CD4-positive, alpha-beta T cell (primary cell): ENCODE data around the gene NEO1. TPM values are rescaled to one million over a fixed set of nuclear protein-coding genes. Genes with fewer than 3 reads are reported as not detected.

Experiments used
- ATAC-seq: fragments of 200-7000 bp; cut with Tn5 transposase; one replicate; pipeline ENCODE4 v1.10.0; 2022; ENCODE audit warnings: mild to moderate bottlenecking; ENCODE audit not compliant: poor library complexity
- CTCF ChIA-PET: fragments of 350-600 bp; sonication (Branson Sonifier 250); formaldehyde crosslinking; loops from one replicate; lab custom pipeline; 2021; ENCODE audit warnings: antibody characterized with exemption, inconsistent platforms; lab: Charles Lee
- POLR2A ChIA-PET: fragments of 350-600 bp; sonication (Branson Sonifier 250); formaldehyde crosslinking; loops from one replicate; lab custom pipeline; 2021; ENCODE audit warnings: antibody characterized with exemption, inconsistent platforms; lab: Charles Lee
- DNase-seq, 14 experiments: peaks; one replicate each; pipeline ENCODE4 v3.0.0-alpha.2; 2013 to 2020; ENCODE audit warnings: mixed read lengths in 2 of 14
- H3K27ac ChIP-seq, 2 donors: one replicate each; pipeline versions ENCODE4 v1.5.1 to v1.7.0; 2013; ENCODE audit warnings: low read length in 2 of 2, low read depth in 1 of 2, mild to moderate bottlenecking in 1 of 2
- H3K27me3 ChIP-seq, 2 experiments: 1 replicate in 1 of 2; 2 replicates in 1 of 2; pipeline versions ENCODE4 v1.6.1 to v1.7.0; 2013; ENCODE audit warnings: low read length in 2 of 2, control low read depth in 1 of 2, mild to moderate bottlenecking in 1 of 2, moderate library complexity in 1 of 2; ENCODE audit not compliant: insufficient read depth in 2 of 2, control insufficient read depth in 1 of 2
- H3K36me3 ChIP-seq: one replicate; pipeline ENCODE4 v1.6.1; 2013; ENCODE audit warnings: low read length, control low read depth; ENCODE audit not compliant: insufficient read depth
- H3K4me1 ChIP-seq: one replicate; pipeline ENCODE4 v1.6.1; 2013; ENCODE audit warnings: low read length, control low read depth; ENCODE audit not compliant: insufficient read depth
- H3K4me3 ChIP-seq: one replicate; pipeline ENCODE4 v1.5.1; 2013; ENCODE audit warnings: mild to moderate bottlenecking, low read length, moderate library complexity
- H3K9me3 ChIP-seq, 2 experiments: 1 replicate in 1 of 2; 2 replicates in 1 of 2; pipeline versions ENCODE4 v1.6.1 to v1.7.0; 2013; ENCODE audit warnings: low read length in 2 of 2, mild to moderate bottlenecking in 2 of 2, control low read depth in 1 of 2, moderate library complexity in 1 of 2; ENCODE audit not compliant: control insufficient read depth in 1 of 2, insufficient read depth in 1 of 2
- H3K27ac Mint-ChIP-seq: one replicate; pipeline ENCODE4 v1.8.0; 2020; ENCODE audit warnings: mixed read lengths
- H3K27me3 Mint-ChIP-seq: one replicate; pipeline ENCODE4 v1.8.0; 2021; ENCODE audit warnings: mixed read lengths
- H3K36me3 Mint-ChIP-seq: one replicate; pipeline ENCODE4 v1.8.0; 2021; ENCODE audit warnings: low read depth, mixed read lengths
- H3K4me1 Mint-ChIP-seq: one replicate; pipeline ENCODE4 v1.8.0; 2021; ENCODE audit warnings: low read depth, mixed read lengths
- H3K4me3 Mint-ChIP-seq: one replicate; pipeline ENCODE4 v1.8.0; 2020; ENCODE audit warnings: mild to moderate bottlenecking, mixed read lengths
- H3K9me3 Mint-ChIP-seq: one replicate; pipeline ENCODE4 v1.8.0; 2020; ENCODE audit warnings: mixed read lengths
- intact Hi-C, 2 experiments: fragments of 100-400 bp; cut with DNase I in 1 of 2; cut with micrococcal nuclease in 1 of 2; formaldehyde crosslinking; loops; one replicate each; pipeline versions ENCODE4 v1.15.1 to v1.9.0; 2023 to 2025; cut with DNase I, micrococcal nuclease
- total RNA-seq, 174 experiments: library from RNA in 2 of 174; stranded (reverse) in 2 of 174; gene quantifications; one replicate each; pipeline ENCODE4 v1.2.3 and lab custom pipeline; 2021 to 2026
- TF ChIP-seq, protein P1 (sequence below): fragments of 200-600 bp; IDR thresholded peaks from one replicate; pipeline ENCODE4 v1.8.0; 2022; ENCODE audit warnings: antibody characterized with exemption, mild to moderate bottlenecking

NEO1 gene
- total RNA-seq, 2 experiments from 2014 or later = 6.0 to 8.0 TPM

DNA sequence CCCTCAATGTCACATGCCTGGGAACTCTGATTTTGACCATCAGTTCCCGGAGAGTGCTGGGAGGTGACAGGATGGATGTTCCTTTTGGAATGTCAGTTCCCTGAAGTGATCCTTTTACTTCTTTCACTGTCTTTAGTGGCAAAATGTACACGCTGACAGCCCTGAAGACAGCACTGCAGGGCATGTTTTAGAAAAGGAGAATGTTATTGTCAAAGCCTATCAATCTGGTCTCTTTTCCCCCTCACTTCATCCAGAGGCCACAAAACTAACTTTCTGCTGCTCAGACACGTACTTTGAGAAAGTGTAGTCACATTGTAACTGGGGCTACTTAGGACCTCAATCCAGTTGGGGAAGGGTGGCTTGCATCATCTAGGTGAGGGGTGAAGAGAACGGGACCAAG is 14.0 kb upstream of the NEO1 start:
- CTCF ChIA-PET = no interaction called here
- POLR2A ChIA-PET = no interaction called here
- no peak for DNase-seq
- peaks cover 4% of the 10 kb centered on the region for H3K27me3 Mint-ChIP-seq
- H3K4me1 ChIP-seq = no peaks in the 10 kb centered on the region
- H3K27ac Mint-ChIP-seq = no peak overlapping the region
- H3K27ac ChIP-seq = no peak overlapping the region
- intact Hi-C loops = no loop called here
- H3K27me3 ChIP-seq = peaks cover 0 to 3% of the 10 kb centered on the region in 2 experiments
- TF ChIP-seq, protein P1, sequence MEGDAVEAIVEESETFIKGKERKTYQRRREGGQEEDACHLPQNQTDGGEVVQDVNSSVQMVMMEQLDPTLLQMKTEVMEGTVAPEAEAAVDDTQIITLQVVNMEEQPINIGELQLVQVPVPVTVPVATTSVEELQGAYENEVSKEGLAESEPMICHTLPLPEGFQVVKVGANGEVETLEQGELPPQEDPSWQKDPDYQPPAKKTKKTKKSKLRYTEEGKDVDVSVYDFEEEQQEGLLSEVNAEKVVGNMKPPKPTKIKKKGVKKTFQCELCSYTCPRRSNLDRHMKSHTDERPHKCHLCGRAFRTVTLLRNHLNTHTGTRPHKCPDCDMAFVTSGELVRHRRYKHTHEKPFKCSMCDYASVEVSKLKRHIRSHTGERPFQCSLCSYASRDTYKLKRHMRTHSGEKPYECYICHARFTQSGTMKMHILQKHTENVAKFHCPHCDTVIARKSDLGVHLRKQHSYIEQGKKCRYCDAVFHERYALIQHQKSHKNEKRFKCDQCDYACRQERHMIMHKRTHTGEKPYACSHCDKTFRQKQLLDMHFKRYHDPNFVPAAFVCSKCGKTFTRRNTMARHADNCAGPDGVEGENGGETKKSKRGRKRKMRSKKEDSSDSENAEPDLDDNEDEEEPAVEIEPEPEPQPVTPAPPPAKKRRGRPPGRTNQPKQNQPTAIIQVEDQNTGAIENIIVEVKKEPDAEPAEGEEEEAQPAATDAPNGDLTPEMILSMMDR = no peak
- H3K36me3 ChIP-seq = no peaks in the 10 kb centered on the region
- H3K4me3 Mint-ChIP-seq = no peak overlapping the region
- H3K4me1 Mint-ChIP-seq = no peaks in the 10 kb centered on the region
- H3K36me3 Mint-ChIP-seq = no peaks in the 10 kb centered on the region
- H3K4me3 ChIP-seq = no peak overlapping the region
- no peaks in the 10 kb centered on the region for H3K9me3 Mint-ChIP-seq
- H3K9me3 ChIP-seq = no peaks in the 10 kb centered on the region
- ATAC-seq = no peak

DNA sequence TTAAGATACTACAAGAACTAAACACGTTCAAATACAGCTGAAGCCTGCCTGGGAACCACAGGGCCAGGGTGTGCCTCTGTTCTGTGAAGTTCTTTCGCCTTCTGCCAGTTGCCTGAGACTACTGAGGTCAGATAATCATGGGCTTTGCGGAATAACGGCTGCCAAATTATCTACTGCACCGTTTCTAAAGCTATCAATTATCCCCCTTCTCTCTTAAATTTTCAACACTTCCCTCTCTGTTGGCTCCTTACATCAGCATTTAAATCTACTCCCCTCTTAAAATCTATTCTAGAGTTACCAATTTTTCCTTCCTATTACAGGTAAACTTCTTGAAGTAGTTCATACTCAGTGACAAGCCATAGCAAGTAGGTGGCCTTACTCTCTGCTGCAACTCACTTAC is 6.2 kb upstream of the NEO1 start:
- Mint-ChIP-seq H3K27ac (no peak overlapping the region), H3K4me3 (no peak overlapping the region), H3K9me3 (no peaks in the 10 kb centered on the region), H3K27me3 (peaks cover 4% of the 10 kb centered on the region), H3K4me1 (peaks cover 3% of the 10 kb centered on the region), H3K36me3 (no peaks in the 10 kb centered on the region)
- H3K4me3 ChIP-seq = no peak overlapping the region
- ChIA-PET POLR2A (no interaction called here), CTCF (no interaction called here)
- no peaks in the 10 kb centered on the region for H3K36me3 ChIP-seq
- TF ChIP-seq, protein P1 = no peak
- H3K27me3 ChIP-seq = no peaks in the 10 kb centered on the region
- no peak for ATAC-seq
- no peak overlapping the region for H3K27ac ChIP-seq
- DNase-seq = no peak
- H3K4me1 ChIP-seq = no peaks in the 10 kb centered on the region
- intact Hi-C loops = no loop called here
- H3K9me3 ChIP-seq = no peaks in the 10 kb centered on the region

DNA sequence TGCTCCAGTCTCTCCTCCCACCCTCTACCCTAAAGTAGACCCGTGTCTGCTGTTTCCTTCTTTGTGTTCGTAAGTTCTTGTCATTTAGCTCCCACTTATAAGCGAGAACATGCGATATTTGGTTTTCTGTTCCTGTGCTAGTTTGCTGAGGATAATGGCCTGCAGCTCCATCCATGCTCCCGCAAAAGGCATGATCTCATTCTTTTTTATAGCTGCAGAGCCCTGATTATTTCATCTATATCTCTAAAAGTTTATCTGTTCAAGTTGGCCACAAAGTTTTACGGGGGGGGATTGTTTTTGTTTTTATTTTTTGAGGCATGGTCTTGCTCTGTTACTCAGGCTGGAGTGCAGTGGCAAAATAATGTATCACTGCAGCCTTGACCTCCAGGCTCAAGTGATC is 4.4 kb upstream of the NEO1 start:
- Mint-ChIP-seq H3K27ac (no peak overlapping the region), H3K36me3 (no peaks in the 10 kb centered on the region), H3K4me1 (peaks cover 7% of the 10 kb centered on the region), H3K9me3 (no peaks in the 10 kb centered on the region), H3K4me3 (no peak overlapping the region), H3K27me3 (peaks cover 4% of the 10 kb centered on the region)
- no peaks in the 10 kb centered on the region for H3K36me3 ChIP-seq
- no peak overlapping the region for H3K4me3 ChIP-seq
- CTCF ChIA-PET = no interaction called here
- no peak overlapping the region for H3K27ac ChIP-seq
- no peak for DNase-seq
- H3K9me3 ChIP-seq = no peaks in the 10 kb centered on the region
- TF ChIP-seq, protein P1 = no peak
- POLR2A ChIA-PET = no interaction called here
- intact Hi-C loops = no loop called here
- no peaks in the 10 kb centered on the region for H3K27me3 ChIP-seq
- peaks cover 4% of the 10 kb centered on the region for H3K4me1 ChIP-seq
- ATAC-seq = no peak
